GM19240 (cell line): ENCODE data around the gene CSK.
A peak's percentile ranks its signal among the peaks of the same experiment; 100 is the strongest.

Experiments
- DNase-seq: peaks from one replicate; pipeline ENCODE4 v3.0.0; 2011; ENCODE audit warnings: low spot score; ENCODE audit not compliant: insufficient read length

CSK gene

DNA sequence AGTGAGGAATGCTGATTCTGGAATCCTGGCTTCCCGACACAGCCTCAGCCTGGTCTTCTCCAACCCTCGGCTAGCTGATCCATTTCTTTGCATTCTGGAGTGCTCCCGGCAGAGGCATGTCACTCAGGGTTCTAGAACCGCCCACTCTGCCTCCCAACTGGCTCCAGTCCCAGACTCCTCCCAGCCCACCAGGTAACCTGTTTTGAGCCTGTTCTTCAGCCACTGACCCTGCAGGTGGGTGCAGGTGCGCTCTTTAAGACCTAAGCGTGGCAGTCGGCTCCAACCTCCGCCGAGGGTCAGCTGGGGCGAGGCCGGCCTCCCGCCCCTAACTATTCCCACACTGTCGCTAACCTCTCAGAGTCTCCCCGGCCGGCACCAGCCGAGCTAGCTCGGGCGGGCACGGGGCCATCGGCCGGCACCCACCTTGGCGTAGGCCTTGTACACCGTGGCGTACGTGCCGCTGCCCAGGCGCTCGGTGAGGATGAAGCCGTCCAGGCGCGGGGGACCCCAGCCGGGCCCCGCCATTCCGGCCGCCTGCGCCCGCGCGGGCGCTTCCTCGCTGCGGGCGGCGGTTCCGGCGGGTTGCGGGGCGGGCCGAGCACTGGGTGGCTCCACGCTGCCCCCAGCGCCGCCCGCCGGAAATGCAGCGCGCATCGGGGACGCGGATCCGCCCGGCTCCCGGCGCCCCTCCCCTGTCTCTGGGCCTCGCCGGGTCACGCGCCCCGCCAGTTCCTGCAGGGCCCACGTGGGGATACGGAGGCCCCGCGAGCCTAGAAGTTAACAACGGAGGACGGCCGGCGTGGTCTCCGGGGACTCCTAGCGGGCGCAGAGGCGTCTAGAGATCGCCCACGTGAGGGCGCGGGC is 60.9 kb downstream of the CSK start, which contains the start of gene ULK3:
Gene ULK3, minus strand, starts transcription at position 576 of the 864 bp plus-strand sequence. Its CDS starts 51 bp downstream, at position 525.
- peak; percentile 93 for DNase-seq

DNA sequence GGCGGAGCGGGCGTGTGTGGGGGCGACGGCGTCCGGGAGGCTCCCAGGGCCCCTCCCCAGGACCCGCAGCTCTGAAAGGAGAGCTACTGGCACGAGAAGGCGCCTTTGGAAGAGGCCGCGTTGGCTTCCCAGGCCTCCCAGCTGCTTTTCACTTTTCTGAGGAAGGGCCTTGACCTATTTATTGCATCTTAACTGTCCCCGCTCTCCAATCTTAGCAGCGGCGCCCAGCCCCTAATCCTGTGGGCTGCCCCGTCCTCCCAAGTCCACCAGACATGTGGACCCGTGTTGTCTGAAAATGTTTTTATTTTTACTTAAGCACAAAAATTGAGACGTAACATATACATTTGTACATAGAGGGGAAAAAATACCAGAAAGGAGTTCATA is 61.6 kb downstream of the CSK start:
- no peak for DNase-seq

DNA sequence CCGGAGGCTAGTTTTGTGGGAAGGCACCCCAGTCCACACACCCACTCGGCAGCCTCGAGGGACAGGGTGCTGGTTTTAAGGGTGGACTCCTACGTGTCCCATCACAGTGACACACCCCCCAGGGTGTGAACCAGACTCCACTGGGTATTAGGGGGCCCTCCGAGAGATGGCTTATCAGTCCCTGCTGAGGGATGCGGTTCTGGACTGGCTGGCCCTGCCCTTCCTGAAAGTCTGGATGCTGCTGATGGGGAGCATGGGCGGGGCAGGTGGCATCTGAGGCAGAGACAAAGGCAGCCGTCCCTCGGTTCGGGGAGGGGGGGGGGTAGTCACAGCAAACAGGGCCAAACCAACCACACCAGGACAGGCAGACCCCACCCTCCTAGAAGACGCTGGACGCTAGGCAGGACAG is 62.0 kb downstream of the CSK start:
- DNase-seq, result peak; percentile 2

DNA sequence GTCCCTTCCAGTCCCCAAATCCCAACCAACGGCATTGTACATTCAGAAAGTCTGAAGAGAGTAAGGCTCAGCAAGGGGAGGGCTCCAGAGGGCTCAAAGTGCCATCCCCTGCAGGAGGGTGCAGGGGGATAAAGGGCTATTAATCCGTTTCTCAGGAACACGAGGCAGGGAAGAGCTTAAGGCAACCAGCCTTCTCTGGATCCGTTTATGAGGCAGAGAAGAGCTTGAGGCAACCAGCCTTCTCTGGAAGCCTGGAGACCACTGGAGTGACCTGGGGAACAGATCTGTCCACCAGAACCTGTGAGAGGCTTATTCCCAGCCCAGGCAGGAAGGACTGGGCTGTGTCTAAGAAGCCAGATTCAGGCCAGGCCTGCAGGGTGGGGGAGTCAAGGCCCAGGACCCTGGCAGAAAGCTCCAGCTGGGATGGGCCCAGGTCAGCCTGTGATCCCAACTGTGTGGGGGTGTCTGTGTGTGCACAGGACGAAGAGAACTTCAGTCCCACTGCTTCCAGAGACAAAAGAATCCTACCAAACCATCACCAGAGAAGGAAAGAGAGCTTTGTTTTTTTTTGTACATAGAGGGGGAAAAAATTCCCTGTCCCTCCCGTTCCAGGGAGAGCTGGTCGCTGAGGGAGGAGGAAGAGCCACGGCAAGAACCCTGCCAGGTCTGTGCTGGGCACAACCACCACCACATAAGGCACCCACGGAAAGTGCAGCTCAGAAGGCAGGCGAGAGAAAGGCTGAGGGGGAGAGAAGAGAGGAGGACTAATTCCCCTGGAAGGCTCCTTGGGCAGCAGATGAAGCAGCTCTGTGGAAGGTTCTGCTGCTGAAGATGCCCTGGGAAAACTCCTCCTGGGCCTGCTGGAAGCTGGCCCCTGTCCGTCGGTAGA is 62.7 kb downstream of the CSK start:
- peak; percentile 1 for DNase-seq

DNA sequence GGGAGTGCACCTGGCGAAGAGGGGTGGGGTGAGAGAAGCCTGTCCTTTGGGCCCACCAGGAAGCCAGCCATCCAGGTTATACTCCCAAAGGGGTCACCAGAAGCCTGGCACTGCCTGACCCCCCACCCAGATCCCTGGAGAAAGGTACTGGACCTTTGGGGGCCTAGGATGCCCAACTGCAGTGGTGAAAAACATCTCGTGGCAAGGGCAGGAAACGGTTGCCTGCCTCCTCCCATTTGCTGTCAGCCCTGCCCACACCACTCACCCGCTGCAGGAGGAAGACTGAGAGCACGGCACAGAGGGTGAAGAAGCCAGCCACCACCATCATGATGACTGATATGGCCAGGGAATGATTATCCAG is 63.3 kb downstream of the CSK start:
- no peak for DNase-seq

DNA sequence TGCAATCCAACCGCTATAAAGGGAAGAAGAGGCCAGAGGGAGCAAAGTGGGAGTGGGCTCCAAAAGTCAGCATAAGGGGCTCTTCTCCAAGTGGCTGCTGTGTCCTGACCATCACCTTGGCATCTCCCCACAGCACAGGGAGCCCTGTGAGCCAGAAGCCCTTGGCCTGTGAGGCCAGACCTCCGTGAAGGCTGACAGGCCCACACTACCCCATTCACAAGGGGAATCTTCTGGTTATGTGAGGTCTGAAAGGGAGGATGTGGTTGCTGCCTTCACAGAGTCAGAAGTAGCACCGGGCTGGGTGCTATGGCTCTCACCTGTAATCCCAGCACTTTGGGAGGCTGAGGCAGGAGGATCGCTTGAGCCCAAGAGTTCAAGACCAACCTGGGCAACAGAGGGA is 63.7 kb downstream of the CSK start:
- no peak for DNase-seq

DNA sequence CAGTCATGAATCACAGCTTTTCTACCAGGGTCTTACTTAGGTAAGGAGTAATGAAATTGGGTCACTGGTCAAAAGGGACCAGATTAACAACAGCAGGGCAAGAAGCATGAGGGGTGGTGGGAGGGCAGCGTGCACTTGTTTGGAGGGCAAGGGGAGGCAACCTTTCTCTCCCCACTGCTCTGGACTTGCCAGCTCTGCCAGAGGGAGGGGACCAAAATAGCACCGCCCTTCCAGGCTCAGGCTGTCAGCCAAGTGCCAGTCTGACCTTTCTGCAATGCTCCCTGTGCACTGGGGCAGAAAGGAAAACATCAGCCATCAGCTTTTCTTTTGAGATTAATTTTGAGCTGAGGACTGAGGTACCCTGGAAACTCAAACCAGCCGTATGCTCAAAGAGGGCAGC is 65.6 kb downstream of the CSK start:
- DNase-seq, result no peak

DNA sequence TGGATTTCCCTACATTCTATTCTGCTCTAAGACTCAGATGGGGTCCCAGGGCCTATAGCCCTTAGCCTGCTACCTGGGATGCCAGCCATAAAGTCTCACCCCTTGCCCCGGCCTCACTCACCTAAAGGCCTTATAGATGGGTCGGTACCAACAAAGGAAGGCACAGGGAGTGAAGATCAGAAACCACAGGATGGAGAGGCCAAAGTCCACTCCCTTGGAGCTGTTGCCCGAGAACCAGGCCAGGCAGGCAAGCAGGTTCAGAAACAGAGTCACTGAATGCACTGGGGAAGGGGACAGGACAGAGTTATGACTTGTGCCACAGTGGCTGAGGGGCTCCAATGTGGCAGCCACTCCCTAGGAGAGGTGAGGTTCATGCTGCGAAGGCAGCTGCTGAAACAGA is 68.5 kb downstream of the CSK start:
- DNase-seq, result no peak

DNA sequence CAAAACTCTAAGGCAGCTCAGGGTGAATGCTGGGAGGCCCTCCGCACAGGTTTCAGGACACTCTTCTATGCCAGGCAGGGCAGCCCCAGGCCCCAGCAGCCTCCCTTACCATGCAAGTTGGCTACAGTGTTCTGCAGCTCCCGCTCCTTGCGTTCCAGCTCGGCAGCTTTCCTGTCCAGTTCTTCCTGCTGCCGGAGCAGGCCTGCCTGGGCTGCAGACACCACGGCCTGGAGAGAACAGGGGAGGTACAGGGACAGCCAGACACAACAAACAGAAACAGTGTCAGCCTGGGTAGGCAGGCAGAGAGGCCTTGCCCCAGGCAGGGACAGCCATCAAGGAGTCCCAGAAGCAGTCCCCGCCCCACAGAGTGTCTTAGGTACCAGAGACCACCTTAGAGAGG is 70.1 kb downstream of the CSK start:
- DNase-seq, result no peak
